ENCODE results near the gene CYP4F11. TPM values are rescaled to one million over a fixed set of nuclear protein-coding genes. Genes with fewer than 3 reads are reported as not detected.

Gene CYP4F11
- total RNA-seq, 1 experiment from 2014 or later, result 0.21 TPM

GRCh38 chr19:15897738-15898276 is 36.5 kb downstream of the CYP4F11 start, which contains the start of gene CYP4F2:
Gene CYP4F2, minus strand, starts transcription at chr19:15898074. Its CDS starts 463 bp downstream, at chr19:15897611.
- intact Hi-C loops (cut with micrococcal nuclease; ENCODE audit: unreplicated experiment), result no loop called here

DNA sequence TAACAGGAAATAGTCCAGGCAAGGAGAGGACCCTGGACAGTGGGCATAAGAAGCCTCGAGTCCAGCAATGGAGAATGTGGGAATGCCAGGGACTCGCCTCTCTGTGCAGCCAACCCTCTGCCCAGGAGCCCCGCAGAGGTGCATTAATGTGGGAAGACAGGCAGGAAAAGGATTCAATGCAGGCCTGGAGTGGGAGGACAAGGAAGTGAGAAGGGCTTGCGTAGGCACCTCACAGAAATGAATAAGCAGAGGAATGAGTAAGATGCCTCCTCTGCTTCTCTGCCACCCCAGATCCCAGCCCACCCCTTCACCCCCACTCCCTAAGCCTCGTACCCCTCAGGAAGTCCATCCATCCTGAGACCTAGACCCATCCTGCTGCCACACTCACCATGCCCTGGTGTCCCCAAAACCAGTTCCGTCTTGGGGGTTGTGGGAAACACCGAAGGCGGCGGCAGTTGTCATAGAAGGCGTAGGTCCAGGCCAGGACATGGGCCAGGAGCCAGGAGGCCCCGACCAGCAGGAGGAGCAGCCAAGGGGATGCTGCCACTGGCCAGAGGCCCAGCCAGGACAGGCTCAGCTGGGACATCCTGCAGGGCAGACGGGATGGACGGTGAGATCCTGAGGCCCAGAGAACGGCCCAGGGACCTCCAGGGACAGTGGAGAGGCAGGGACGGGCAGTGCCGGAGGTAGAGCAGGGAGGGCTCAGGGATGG is 37.1 kb downstream of the CYP4F11 start:
- TF ChIP-seq REST (IDR thresholded peaks at IDR 0.05; ENCODE audit: insufficient read depth in 1 of 2, low read depth in 2 of 2, low read length in 1 of 2) (no peak), POLR2AphosphoS5 (IDR thresholded peaks at IDR 0.05; ENCODE audit: low read depth, low read length) (no peak), TCF7L2 (IDR thresholded peaks at IDR 0.05; ENCODE audit: low read depth, low read length) (no peak), SIN3A (IDR thresholded peaks at IDR 0.05; ENCODE audit: borderline replicate concordance, insufficient read depth, low read depth, low read length) (no peak)
- TF ChIP-seq, protein P1, sequence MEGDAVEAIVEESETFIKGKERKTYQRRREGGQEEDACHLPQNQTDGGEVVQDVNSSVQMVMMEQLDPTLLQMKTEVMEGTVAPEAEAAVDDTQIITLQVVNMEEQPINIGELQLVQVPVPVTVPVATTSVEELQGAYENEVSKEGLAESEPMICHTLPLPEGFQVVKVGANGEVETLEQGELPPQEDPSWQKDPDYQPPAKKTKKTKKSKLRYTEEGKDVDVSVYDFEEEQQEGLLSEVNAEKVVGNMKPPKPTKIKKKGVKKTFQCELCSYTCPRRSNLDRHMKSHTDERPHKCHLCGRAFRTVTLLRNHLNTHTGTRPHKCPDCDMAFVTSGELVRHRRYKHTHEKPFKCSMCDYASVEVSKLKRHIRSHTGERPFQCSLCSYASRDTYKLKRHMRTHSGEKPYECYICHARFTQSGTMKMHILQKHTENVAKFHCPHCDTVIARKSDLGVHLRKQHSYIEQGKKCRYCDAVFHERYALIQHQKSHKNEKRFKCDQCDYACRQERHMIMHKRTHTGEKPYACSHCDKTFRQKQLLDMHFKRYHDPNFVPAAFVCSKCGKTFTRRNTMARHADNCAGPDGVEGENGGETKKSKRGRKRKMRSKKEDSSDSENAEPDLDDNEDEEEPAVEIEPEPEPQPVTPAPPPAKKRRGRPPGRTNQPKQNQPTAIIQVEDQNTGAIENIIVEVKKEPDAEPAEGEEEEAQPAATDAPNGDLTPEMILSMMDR (IDR thresholded peaks at IDR 0.05), result no peak
- BruUV-seq (replicated peaks), result no TSS peak
- DNase-seq (ENCODE audit: low read depth, low spot score) (no peak), ATAC-seq (no peak)
- Histone ChIP-seq H3K27me3 (ENCODE audit: control insufficient read depth, insufficient read depth, low read length) (no peaks in the 10 kb centered on the region), H3K27ac (ENCODE audit: low read length) (no peak overlapping the region), H3K4me1 (ENCODE audit: control insufficient read depth, insufficient read depth, low read length) (no peaks in the 10 kb centered on the region), H3K9me3 (ENCODE audit: control insufficient read depth, insufficient read depth, low read depth, low read length) (no peaks in the 10 kb centered on the region), H3K4me3 (ENCODE audit: low read depth in 2 of 2, low read length in 2 of 2) (no peak overlapping the region), H3K36me3 (ENCODE audit: control insufficient read depth, insufficient read depth, low read length) (no peaks in the 10 kb centered on the region)
- intact Hi-C loops (cut with micrococcal nuclease; ENCODE audit: unreplicated experiment) (no loop called here), in situ Hi-C loops (cut with HindIII; ENCODE audit: low pct_unique_long_range_greater_than_20kb, low sequenced_read_pairs) (no loop called here)
- ChIA-PET CTCF (no interaction called here), POLR2A (no interaction called here)

More at GRCh38 chr19:15897738-15898276, 36.5 kb downstream of the CYP4F11 start, which contains the start of gene CYP4F2:
- POLR2A ChIA-PET, result no interaction called here
- TF ChIP-seq, protein P1 (IDR thresholded peaks at IDR 0.05), result no peak
- TF ChIP-seq SIN3A (IDR thresholded peaks at IDR 0.05; ENCODE audit: borderline replicate concordance, insufficient read depth, low read depth, low read length) (no peak), TCF7L2 (IDR thresholded peaks at IDR 0.05; ENCODE audit: low read depth, low read length) (no peak), POLR2AphosphoS5 (IDR thresholded peaks at IDR 0.05; ENCODE audit: low read depth, low read length) (no peak), REST (IDR thresholded peaks at IDR 0.05; ENCODE audit: insufficient read depth in 1 of 2, low read depth in 2 of 2, low read length in 1 of 2) (no peak)
- CTCF ChIA-PET, result no interaction called here
- Histone ChIP-seq H3K36me3 (ENCODE audit: control insufficient read depth, insufficient read depth, low read length) (no peaks in the 10 kb centered on the region), H3K27me3 (ENCODE audit: control insufficient read depth, insufficient read depth, low read length) (no peaks in the 10 kb centered on the region), H3K9me3 (ENCODE audit: control insufficient read depth, insufficient read depth, low read depth, low read length) (no peaks in the 10 kb centered on the region), H3K27ac (ENCODE audit: low read length) (no peak within 1 kb of the TSS), H3K4me1 (ENCODE audit: control insufficient read depth, insufficient read depth, low read length) (no peaks in the 10 kb centered on the region), H3K4me3 (ENCODE audit: low read depth in 2 of 2, low read length in 2 of 2) (no peak within 1 kb of the TSS)
- in situ Hi-C loops (cut with HindIII; ENCODE audit: low pct_unique_long_range_greater_than_20kb, low sequenced_read_pairs), result no loop called here
- BruUV-seq (replicated peaks), result no TSS peak
- DNase-seq (ENCODE audit: low read depth, low spot score) (no peak), ATAC-seq (no peak)
